Retinal pigment epithelial cell (primary cell): Measurements from ENCODE around the gene SAMSN1.

Source experiments
- DNase-seq: peaks from one replicate; pipeline ENCODE4 v3.0.0-alpha.2; 2010; ENCODE audit warnings: low read depth
- H3K4me3 ChIP-seq: 2 replicates; pipeline ENCODE4 v1.5.1; 2011; ENCODE audit warnings: mild to moderate bottlenecking, low read length, control low read depth, moderate library complexity
- CTCF ChIP-seq: conservative IDR thresholded peaks from 2 replicates; pipeline ENCODE4 v1.5.1; 2011; ENCODE audit warnings: low read depth, low read length, control low read depth, inconsistent platforms

Gene SAMSN1

GRCh38 chr21:14448784-14449183 is 97.3 kb downstream of the SAMSN1 start:
- no peak overlapping the region for H3K4me3 ChIP-seq
- no peak for TF ChIP-seq CTCF
- DNase-seq, result no peak

GRCh38 chr21:14438211-14438610 is 107.9 kb downstream of the SAMSN1 start:
- TF ChIP-seq CTCF, result no peak
- H3K4me3 ChIP-seq, result no peak overlapping the region
- DNase-seq, result no peak

GRCh38 chr21:14435423-14435822 is 110.7 kb downstream of the SAMSN1 start:
- H3K4me3 ChIP-seq, result no peak overlapping the region
- TF ChIP-seq CTCF, result no peak
- no peak for DNase-seq
